ENCODE data around the gene ZNF526. TPM values are rescaled to one million over a fixed set of nuclear protein-coding genes. Genes with fewer than 3 reads are reported as not detected.

ZNF526 gene
- total and polyA plus RNA-seq, 9 donors = 2.4 to 17.9 (median 12.9) TPM

DNA sequence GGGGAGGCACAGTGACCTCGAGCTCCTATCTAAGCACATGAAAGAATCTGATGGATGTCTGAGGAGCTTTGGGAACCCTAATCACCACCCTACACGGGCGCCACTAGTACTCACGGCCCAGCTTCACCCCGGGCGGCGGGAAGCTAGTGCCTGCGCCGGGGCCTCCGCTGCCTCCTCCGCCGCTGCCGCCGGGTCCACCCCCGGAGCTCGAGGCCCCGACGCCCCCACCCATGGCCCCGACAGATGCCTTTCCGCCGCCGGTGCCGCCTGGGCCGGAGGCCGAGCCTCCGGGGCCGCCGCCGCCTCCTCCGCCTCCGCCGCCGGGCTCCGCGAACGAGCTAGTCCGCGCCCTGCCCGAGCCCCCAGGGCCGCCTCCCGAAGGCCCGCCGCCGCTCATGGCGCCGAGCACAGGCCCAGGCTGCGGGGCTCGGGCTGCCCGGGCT is 22.0 kb downstream of the ZNF526 start:
- H3K4me3 ChIP-seq = peak overlapping the region; percentile 55
- H3K9me3 ChIP-seq = no peaks in the 10 kb centered on the region
- no peaks in the 10 kb centered on the region for H3K36me3 ChIP-seq
- TF ChIP-seq POLR2A (IDR thresholded peaks at IDR 0.05) = no peak
- TF ChIP-seq, protein P1, sequence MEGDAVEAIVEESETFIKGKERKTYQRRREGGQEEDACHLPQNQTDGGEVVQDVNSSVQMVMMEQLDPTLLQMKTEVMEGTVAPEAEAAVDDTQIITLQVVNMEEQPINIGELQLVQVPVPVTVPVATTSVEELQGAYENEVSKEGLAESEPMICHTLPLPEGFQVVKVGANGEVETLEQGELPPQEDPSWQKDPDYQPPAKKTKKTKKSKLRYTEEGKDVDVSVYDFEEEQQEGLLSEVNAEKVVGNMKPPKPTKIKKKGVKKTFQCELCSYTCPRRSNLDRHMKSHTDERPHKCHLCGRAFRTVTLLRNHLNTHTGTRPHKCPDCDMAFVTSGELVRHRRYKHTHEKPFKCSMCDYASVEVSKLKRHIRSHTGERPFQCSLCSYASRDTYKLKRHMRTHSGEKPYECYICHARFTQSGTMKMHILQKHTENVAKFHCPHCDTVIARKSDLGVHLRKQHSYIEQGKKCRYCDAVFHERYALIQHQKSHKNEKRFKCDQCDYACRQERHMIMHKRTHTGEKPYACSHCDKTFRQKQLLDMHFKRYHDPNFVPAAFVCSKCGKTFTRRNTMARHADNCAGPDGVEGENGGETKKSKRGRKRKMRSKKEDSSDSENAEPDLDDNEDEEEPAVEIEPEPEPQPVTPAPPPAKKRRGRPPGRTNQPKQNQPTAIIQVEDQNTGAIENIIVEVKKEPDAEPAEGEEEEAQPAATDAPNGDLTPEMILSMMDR (IDR thresholded peaks at IDR 0.05) = peak in 1 of 3 donors; percentile 10
- no peak for DNase-seq
- H3K4me1 ChIP-seq (ENCODE audit: insufficient read depth) = peaks cover 15% of the 10 kb centered on the region
- H3K27ac ChIP-seq = peak overlapping the region; percentile 40 to 75
- intact Hi-C loops (cut with DNase I) = loop anchor here in 1 of 4 donors (10.0 kb wide), 1 partner anchor 153 kb away; the partner anchor contains the start of gene CNFN
- H3K27me3 ChIP-seq = no peaks in the 10 kb centered on the region
- WGBS, 3 donors = 0 to 4% (median 3%) methylated on average over 16 to 49 of the region's 49 CpGs

DNA sequence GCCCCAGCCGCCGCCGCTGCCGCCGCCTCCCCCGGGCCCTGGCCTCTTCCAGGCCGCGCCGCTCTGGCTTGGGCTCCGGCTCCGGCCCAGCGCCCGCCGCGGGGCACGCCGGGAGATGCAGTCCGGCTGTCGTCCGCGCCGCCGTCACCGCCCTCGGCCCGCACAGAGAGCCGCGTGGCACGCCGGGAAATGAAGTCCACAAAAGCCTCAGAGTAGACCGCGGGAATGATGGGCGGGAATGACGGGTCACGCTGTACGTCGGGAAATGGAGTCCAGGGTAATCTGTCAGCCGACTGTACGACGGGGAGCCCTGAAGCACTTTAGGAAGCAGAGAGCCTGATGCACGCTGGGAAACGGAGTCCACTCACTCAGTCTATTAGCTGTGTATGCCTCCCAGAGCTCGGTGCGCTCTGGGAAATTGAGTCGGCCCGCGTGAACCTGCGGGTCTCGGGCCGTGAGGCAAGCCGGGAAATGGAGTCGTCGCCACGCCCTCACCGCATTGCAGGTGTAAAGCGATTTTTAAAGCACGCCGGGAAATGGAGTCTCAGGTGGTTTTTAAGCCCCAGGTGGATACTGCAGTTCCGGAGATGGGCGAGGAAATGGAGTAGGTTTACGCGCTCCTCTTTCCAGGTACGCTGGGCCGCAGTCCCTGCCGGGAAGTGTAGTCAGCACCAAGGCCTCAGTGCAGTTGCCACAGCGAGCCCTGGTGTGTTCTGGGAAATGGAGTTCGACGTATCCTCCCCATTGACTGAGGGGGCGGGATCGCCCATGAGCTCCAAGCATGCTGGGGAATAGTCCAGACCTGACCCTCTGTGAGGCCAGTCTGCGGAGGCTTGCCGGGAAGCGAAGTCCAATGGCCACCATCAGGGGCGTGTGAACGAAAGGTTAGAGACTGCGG is 22.6 kb downstream of the ZNF526 start, which contains the start of gene GSK3A:
Gene GSK3A (minus strand): TSS at position 91 of the 898 bp plus-strand sequence. CDS start 137 bp downstream, outside the sequence.
- Histone ChIP-seq H3K4me3 (peak within 1 kb of the TSS; percentile 55), H3K27ac (peak within 1 kb of the TSS; percentile 56 to 75), H3K9me3 (no peaks in the 10 kb centered on the region), H3K27me3 (no peaks in the 10 kb centered on the region), H3K36me3 (no peaks in the 10 kb centered on the region), H3K4me1 (ENCODE audit: insufficient read depth) (peaks cover 15% of the 10 kb centered on the region)
- WGBS, 3 donors = 0 to 1% (median 1%) methylated on average over 46 to 76 of the region's 76 CpGs
- DNase-seq = peak; percentile 96 to 99 (median 97)
- TF ChIP-seq POLR2A (IDR thresholded peaks at IDR 0.05) (peak; percentile 64), EP300 (IDR thresholded peaks at IDR 0.05) (peak; percentile 93)
- TF ChIP-seq, protein P1 (IDR thresholded peaks at IDR 0.05) = peak in 1 of 3 donors; percentile 19
- intact Hi-C loops (cut with DNase I) = loop anchor here in 1 of 4 donors (10.0 kb wide), 1 partner anchor 152 kb away; the partner anchor contains the start of gene CNFN

DNA sequence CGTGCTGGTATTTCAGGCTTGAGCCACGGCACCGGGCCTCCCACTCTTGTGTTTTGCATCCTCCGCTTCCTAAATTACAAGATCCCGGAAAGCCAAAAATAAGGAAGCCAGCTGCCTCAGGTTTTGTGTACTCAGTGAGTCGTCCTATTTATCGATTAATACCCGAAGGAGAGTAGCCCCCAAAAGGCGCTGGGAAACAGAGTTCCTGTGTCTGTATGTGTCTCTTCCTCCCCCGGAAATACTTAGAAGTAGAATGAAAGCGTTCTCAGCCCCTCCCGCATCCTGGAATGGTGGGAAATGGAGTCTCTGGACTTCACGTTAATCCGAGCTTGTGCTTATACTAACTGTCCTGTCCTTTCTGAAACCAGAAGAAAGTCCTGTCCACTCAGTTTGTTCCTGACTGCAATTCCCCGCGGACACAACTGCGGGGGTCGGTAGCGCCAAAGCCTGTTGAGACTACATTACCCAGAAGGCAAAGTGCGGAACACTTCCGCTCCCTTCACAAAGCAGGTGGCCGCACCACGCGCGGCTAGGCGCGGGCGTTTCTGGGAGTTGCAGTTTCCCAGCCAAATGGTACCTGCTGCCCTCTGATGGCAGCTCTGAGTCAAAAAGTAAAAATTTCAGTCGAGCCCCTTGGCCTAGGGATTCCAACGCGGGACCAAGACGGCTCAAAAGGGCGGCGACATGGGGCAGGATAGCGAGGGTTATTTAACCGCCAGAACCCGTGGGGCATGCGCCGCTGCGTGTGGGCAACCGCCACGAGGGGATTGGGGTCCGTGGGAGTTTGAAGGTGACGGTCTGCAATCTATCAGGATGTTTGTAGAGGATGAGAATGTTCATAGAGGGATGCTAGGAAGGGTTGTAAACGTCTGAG is 24.5 kb downstream of the ZNF526 start:
- H3K4me1 ChIP-seq (ENCODE audit: insufficient read depth) = peaks cover 15% of the 10 kb centered on the region
- peak; percentile 41 for TF ChIP-seq EP300 (IDR thresholded peaks at IDR 0.05)
- TF ChIP-seq, protein P1 (IDR thresholded peaks at IDR 0.05) = peak; percentile 69 to 80 (median 73)
- peak; percentile 50 for TF ChIP-seq POLR2A (IDR thresholded peaks at IDR 0.05)

DNA sequence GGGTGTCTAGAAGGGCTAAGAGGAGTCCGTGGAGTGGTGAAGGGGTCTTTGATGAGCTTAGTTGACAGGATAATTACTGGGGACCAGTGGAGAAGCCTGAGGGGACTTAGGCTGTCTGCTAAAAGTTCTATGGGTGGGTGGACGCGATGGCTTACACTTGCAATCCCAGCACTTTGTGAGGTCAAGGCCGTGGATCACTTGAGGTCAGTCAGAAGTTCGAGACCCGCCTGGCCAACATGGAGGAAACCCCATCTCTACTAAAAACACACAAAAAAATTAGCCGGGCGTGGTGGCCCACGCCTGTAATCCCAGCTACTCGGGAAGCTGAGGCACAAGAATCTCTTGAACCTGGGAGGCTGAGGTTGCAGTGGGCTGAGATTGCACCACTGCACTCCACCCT is 25.1 kb downstream of the ZNF526 start:
- H3K9me3 ChIP-seq = no peaks in the 10 kb centered on the region
- H3K27ac ChIP-seq = no peak overlapping the region
- H3K36me3 ChIP-seq = no peaks in the 10 kb centered on the region
- WGBS, 3 donors = 63 to 75% (median 69%) methylated on average over 10 of the region's 10 CpGs
- TF ChIP-seq POLR2A (IDR thresholded peaks at IDR 0.05) = no peak
- H3K27me3 ChIP-seq = no peaks in the 10 kb centered on the region
- intact Hi-C loops (cut with DNase I) = loop anchor here (2.0 to 10.0 kb wide), 4 partner anchors 36 to 150 kb away; partner anchors contain the start of gene CNFN (in 1 of the 4)
- DNase-seq = peak in 4 of 5 donors; percentile 49 to 57 (median 54)
- H3K4me3 ChIP-seq = no peak overlapping the region
- peaks cover 18% of the 10 kb centered on the region for H3K4me1 ChIP-seq (ENCODE audit: insufficient read depth)

More for the DNA sequence above, 24.5 kb downstream of the ZNF526 start:
- H3K27me3 ChIP-seq = no peaks in the 10 kb centered on the region
- H3K9me3 ChIP-seq = no peaks in the 10 kb centered on the region
- DNase-seq = peak; percentile 85 to 93 (median 90)
- WGBS, 3 donors = 1 to 2% (median 1%) methylated on average over 45 of the region's 45 CpGs
- intact Hi-C loops (cut with DNase I) = loop anchor here (2.0 to 10.0 kb wide), 4 partner anchors 36 to 150 kb away; partner anchors contain the start of gene CNFN (in 1 of the 4)
- H3K36me3 ChIP-seq = no peaks in the 10 kb centered on the region
- peak overlapping the region; percentile 56 to 75 for H3K27ac ChIP-seq
- peak overlapping the region; percentile 49 for H3K4me3 ChIP-seq

Measured in ovary (tissue), 9 donors.